ENCODE measurements around the gene UGGT1. TPM values are rescaled to one million over a fixed set of nuclear protein-coding genes. Genes with fewer than 3 reads are reported as not detected.
"Not testable (repeated sequence)": the region's sequence is repeated elsewhere in the genome, so short reads cannot be mapped to it uniquely, and the experiment has no call there.

Gene UGGT1
- total RNA-seq, 1 experiment from 2014 or later: 77.5 TPM

GRCh38 chr2:128169933-128170709 is 79.1 kb downstream of the UGGT1 start:
- no peak overlapping the region for H3K27ac Mint-ChIP-seq (ENCODE audit: unreplicated experiment)
- intact Hi-C loops (cut with micrococcal nuclease; ENCODE audit: unreplicated experiment): loop anchor here (5.0 kb wide), 1 partner anchor 137 kb away; no protein-coding TSS in a partner anchor
- TF ChIP-seq, protein P1, sequence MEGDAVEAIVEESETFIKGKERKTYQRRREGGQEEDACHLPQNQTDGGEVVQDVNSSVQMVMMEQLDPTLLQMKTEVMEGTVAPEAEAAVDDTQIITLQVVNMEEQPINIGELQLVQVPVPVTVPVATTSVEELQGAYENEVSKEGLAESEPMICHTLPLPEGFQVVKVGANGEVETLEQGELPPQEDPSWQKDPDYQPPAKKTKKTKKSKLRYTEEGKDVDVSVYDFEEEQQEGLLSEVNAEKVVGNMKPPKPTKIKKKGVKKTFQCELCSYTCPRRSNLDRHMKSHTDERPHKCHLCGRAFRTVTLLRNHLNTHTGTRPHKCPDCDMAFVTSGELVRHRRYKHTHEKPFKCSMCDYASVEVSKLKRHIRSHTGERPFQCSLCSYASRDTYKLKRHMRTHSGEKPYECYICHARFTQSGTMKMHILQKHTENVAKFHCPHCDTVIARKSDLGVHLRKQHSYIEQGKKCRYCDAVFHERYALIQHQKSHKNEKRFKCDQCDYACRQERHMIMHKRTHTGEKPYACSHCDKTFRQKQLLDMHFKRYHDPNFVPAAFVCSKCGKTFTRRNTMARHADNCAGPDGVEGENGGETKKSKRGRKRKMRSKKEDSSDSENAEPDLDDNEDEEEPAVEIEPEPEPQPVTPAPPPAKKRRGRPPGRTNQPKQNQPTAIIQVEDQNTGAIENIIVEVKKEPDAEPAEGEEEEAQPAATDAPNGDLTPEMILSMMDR (IDR thresholded peaks at IDR 0.05; ENCODE audit: insufficient read depth in 1 of 2, low read depth in 1 of 2, low read length in 1 of 2, severe bottlenecking in 1 of 2, unreplicated experiment in 1 of 2): no peak
- H3K27me3 Mint-ChIP-seq (ENCODE audit: insufficient read depth, unreplicated experiment): no peaks in the 10 kb centered on the region
- peaks cover 64% of the 10 kb centered on the region for H3K36me3 Mint-ChIP-seq (ENCODE audit: insufficient read depth, unreplicated experiment)
- POLR2A ChIA-PET: interaction anchor here (0.5 kb wide), 1 partner anchor 64 kb away, joined by 8 read pairs; no protein-coding TSS in a partner anchor
- H3K4me1 Mint-ChIP-seq (ENCODE audit: low read depth, unreplicated experiment): peaks cover 23% of the 10 kb centered on the region
- BruUV-seq (replicated peaks): no TSS peak
- no peak overlapping the region for H3K4me3 Mint-ChIP-seq (ENCODE audit: unreplicated experiment)
- DNase-seq: peak; percentile 62 to 76
- Histone ChIP-seq H3K4me1 (peaks cover 16% of the 10 kb centered on the region), H3K9me3 (no peaks in the 10 kb centered on the region), H3K36me3 (ENCODE audit: control insufficient read depth, insufficient read depth, low read length) (peaks cover 3% of the 10 kb centered on the region; the same call in 1 of the 2 replicates), H3K27me3 (replicated peaks; ENCODE audit: control insufficient read depth, insufficient read depth, low read length) (no peaks in the 10 kb centered on the region), H3K4me3 (ENCODE audit: low read depth, low read length) (no peak overlapping the region)
- no peaks in the 10 kb centered on the region for H3K9me3 Mint-ChIP-seq (ENCODE audit: unreplicated experiment)
- CTCF ChIA-PET: interaction anchor here (0.6 to 1.2 kb wide), 3 partner anchors 9 to 107 kb away, joined by 3 to 6 read pairs (median 4); no protein-coding TSS in a partner anchor

- H3K9me3 ChIP-seq: no peaks in the 10 kb centered on the region
- intact Hi-C loops (cut with micrococcal nuclease; ENCODE audit: unreplicated experiment): loop anchor here (5.0 kb wide), 1 partner anchor 137 kb away; no protein-coding TSS in a partner anchor
- no peaks in the 10 kb centered on the region for H3K9me3 Mint-ChIP-seq (ENCODE audit: unreplicated experiment)
- no peak overlapping the region for H3K4me3 Mint-ChIP-seq (ENCODE audit: unreplicated experiment)
- peaks cover 23% of the 10 kb centered on the region for H3K4me1 Mint-ChIP-seq (ENCODE audit: low read depth, unreplicated experiment)
- TF ChIP-seq, protein P1 (IDR thresholded peaks at IDR 0.05; ENCODE audit: insufficient read depth in 1 of 2, low read depth in 1 of 2, low read length in 1 of 2, severe bottlenecking in 1 of 2, unreplicated experiment in 1 of 2): no peak
- H3K36me3 Mint-ChIP-seq (ENCODE audit: insufficient read depth, unreplicated experiment): peaks cover 71% of the 10 kb centered on the region
- no peak for DNase-seq
- POLR2A ChIA-PET: no interaction called here
- CTCF ChIA-PET: interaction anchor here (1.0 kb wide), 1 partner anchor 16 kb away, joined by 3 read pairs; no protein-coding TSS in a partner anchor
- H3K27ac Mint-ChIP-seq (ENCODE audit: unreplicated experiment): no peak overlapping the region
- H3K27me3 ChIP-seq (replicated peaks; ENCODE audit: control insufficient read depth, insufficient read depth, low read length): no peaks in the 10 kb centered on the region
- H3K4me3 ChIP-seq (ENCODE audit: low read depth, low read length): no peak overlapping the region
- H3K36me3 ChIP-seq (ENCODE audit: control insufficient read depth, insufficient read depth, low read length): peaks cover 3% of the 10 kb centered on the region; the same call in 1 of the 2 replicates
- H3K4me1 ChIP-seq: peaks cover 16% of the 10 kb centered on the region
- BruUV-seq (replicated peaks): no TSS peak
- H3K27me3 Mint-ChIP-seq (ENCODE audit: insufficient read depth, unreplicated experiment): no peaks in the 10 kb centered on the region
Measured at GRCh38 chr2:128170776-128171175, 79.8 kb downstream of the UGGT1 start.

- TF ChIP-seq, protein P1 (IDR thresholded peaks at IDR 0.05; ENCODE audit: insufficient read depth in 1 of 2, low read depth in 1 of 2, low read length in 1 of 2, severe bottlenecking in 1 of 2, unreplicated experiment in 1 of 2): peak; percentile 24 to 47
- H3K9me3 Mint-ChIP-seq (ENCODE audit: unreplicated experiment): no peaks in the 10 kb centered on the region
- no peaks in the 10 kb centered on the region for H3K27me3 ChIP-seq (replicated peaks; ENCODE audit: control insufficient read depth, insufficient read depth, low read length)
- peaks cover 16% of the 10 kb centered on the region for H3K4me1 ChIP-seq
- H3K4me3 ChIP-seq (ENCODE audit: low read depth, low read length): no peak overlapping the region
- H3K36me3 Mint-ChIP-seq (ENCODE audit: insufficient read depth, unreplicated experiment): peaks cover 74% of the 10 kb centered on the region
- CTCF ChIA-PET: no interaction called here
- H3K27me3 Mint-ChIP-seq (ENCODE audit: insufficient read depth, unreplicated experiment): no peaks in the 10 kb centered on the region
- H3K4me3 Mint-ChIP-seq (ENCODE audit: unreplicated experiment): no peak overlapping the region
- no peaks in the 10 kb centered on the region for H3K9me3 ChIP-seq
- H3K27ac Mint-ChIP-seq (ENCODE audit: unreplicated experiment): no peak overlapping the region
- peaks cover 3% of the 10 kb centered on the region for H3K36me3 ChIP-seq (ENCODE audit: control insufficient read depth, insufficient read depth, low read length)
- peaks cover 14% of the 10 kb centered on the region for H3K4me1 Mint-ChIP-seq (ENCODE audit: low read depth, unreplicated experiment)
- POLR2A ChIA-PET: no interaction called here
- DNase-seq: peak in 1 of 2 experiments; percentile 20
- intact Hi-C loops (cut with micrococcal nuclease; ENCODE audit: unreplicated experiment): loop anchor here (1.0 to 5.0 kb wide), 2 partner anchors 61 to 135 kb away; no protein-coding TSS in a partner anchor
- BruUV-seq (replicated peaks): no TSS peak
Measured at GRCh38 chr2:128172191-128172590, 81.2 kb downstream of the UGGT1 start.

DNA sequence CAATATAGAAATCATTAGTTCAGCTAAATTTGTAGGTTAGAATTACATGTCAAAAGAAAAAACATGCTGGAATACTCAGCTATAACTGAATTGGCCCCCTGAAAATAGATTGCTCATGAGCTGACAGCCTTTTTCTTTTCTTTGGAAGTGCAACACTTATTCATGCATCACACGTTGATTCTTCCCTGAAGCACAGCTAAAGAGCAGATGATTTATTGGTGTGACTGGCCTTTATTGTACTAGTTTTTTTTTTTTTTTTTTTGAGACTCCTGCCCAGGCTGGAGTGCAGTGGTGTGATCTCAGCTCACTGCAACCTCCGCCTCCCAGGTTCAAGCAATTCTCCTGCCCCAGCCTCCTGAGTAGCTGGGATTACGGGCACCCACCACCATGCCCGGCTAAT is 83.1 kb downstream of the UGGT1 start:
- H3K9me3 Mint-ChIP-seq (ENCODE audit: unreplicated experiment); POLR2A ChIA-PET; DNase-seq; H3K4me3 Mint-ChIP-seq (ENCODE audit: unreplicated experiment); H3K36me3 ChIP-seq (ENCODE audit: control insufficient read depth, insufficient read depth, low read length); H3K27ac Mint-ChIP-seq (ENCODE audit: unreplicated experiment); H3K4me3 ChIP-seq (ENCODE audit: low read depth, low read length); H3K4me1 Mint-ChIP-seq (ENCODE audit: low read depth, unreplicated experiment); H3K27me3 ChIP-seq (replicated peaks; ENCODE audit: control insufficient read depth, insufficient read depth, low read length); H3K9me3 ChIP-seq; BruUV-seq (replicated peaks); H3K27me3 Mint-ChIP-seq (ENCODE audit: insufficient read depth, unreplicated experiment): not testable (repeated sequence)
- H3K36me3 Mint-ChIP-seq (ENCODE audit: insufficient read depth, unreplicated experiment): peaks cover 76% of the 10 kb centered on the region
- intact Hi-C loops (cut with micrococcal nuclease; ENCODE audit: unreplicated experiment): loop anchor here (5.0 kb wide), 1 partner anchor 133 kb away; no protein-coding TSS in a partner anchor
- peaks cover 16% of the 10 kb centered on the region; the same call in 1 of the 2 replicates for H3K4me1 ChIP-seq
- CTCF ChIA-PET: interaction anchor here (0.6 to 0.7 kb wide), 3 partner anchors 110 to 135 kb away, joined by 3 read pairs; no protein-coding TSS in a partner anchor
